Transverse colon (tissue), 4 donors: Measurements from ENCODE around the gene TANGO2. TPM values are rescaled to one million over a fixed set of nuclear protein-coding genes. Genes with fewer than 3 reads are reported as not detected.

Experiments used
- DNase-seq: peaks from one replicate; pipeline ENCODE4 v3.0.0-alpha.2; 2019
- H3K27ac ChIP-seq, 4 donors: fragments of 200-600 bp; sonication (generic); 2 replicates each; pipeline ENCODE4 v1.5.1; 2016 to 2018; ENCODE audit warnings: inconsistent platforms in 4 of 4
- H3K27me3 ChIP-seq: fragments of 200-600 bp; sonication (generic); 2 replicates; pipeline ENCODE4 v1.5.1; 2017; ENCODE audit warnings: inconsistent platforms
- H3K36me3 ChIP-seq, 4 donors: fragments of 200-600 bp; sonication (generic); 2 replicates each; pipeline ENCODE4 v1.5.1; 2017 to 2019; ENCODE audit warnings: inconsistent platforms in 4 of 4
- H3K4me1 ChIP-seq, 4 donors: fragments of 200-600 bp; sonication (generic); 2 replicates each; pipeline ENCODE4 v1.5.1; 2017 to 2020; ENCODE audit warnings: inconsistent platforms in 4 of 4
- H3K4me3 ChIP-seq, 4 donors: fragments of 200-600 bp; sonication (generic); 1 replicate in 1 of 4; 2 replicates in 3 of 4; pipeline versions ENCODE4 v1.5.1 to v1.6.1; 2017 to 2019; ENCODE audit warnings: inconsistent platforms in 4 of 4
- H3K9me3 ChIP-seq, 2 donors: fragments of 200-600 bp; sonication (generic); 2 replicates each; pipeline ENCODE4 v1.5.1; 2017 to 2019; ENCODE audit warnings: inconsistent platforms in 2 of 2
- EP300 ChIP-seq: sonication (generic); formaldehyde crosslinking; IDR thresholded peaks from one replicate; pipeline ENCODE4 v1.6.1; 2017; ENCODE audit warnings: antibody characterized with exemption, low read depth
- POLR2A ChIP-seq: fragments of 450-650 bp; IDR thresholded peaks from one replicate; pipeline ENCODE4 v1.6.1; 2016; ENCODE audit warnings: antibody characterized with exemption, mild to moderate bottlenecking, moderate library complexity
- POLR2AphosphoS5 ChIP-seq, 3 donors: sonication (generic); formaldehyde crosslinking; IDR thresholded peaks; one replicate each; pipeline ENCODE4 v1.6.1; 2016; ENCODE audit warnings: antibody characterized with exemption in 3 of 3
- WGBS, 2 donors: methylation state at CpG; one replicate each; pipeline ENCODE4 v1.1.5; 2018; ENCODE audit warnings: low coverage in 1 of 2; 5-methylcytosine and 5-hydroxymethylcytosine counted together
- in situ Hi-C, 4 donors: fragments of 200-750 bp; cut with MboI; loops; one replicate each; pipeline versions ENCODE4 v1.15.0 to v1.15.1; 2017; ENCODE audit warnings: low sequenced_read_pairs in 3 of 4, low pct_ligation_motif_present in 1 of 4, low pct_unique_long_range_greater_than_20kb in 1 of 4
- intact Hi-C: fragments of 100-400 bp; cut with DNase I; formaldehyde crosslinking; loops from one replicate; pipeline ENCODE4 v1.15.1; 2023; ENCODE audit warnings: low total_unique reads
- total RNA-seq, 4 donors: library from RNA; depleted of rRNA; stranded (reverse); fragments of >200 nt; gene quantifications; one replicate each; pipeline ENCODE4 v1.1.0, GENCODE V29; 2016
- TF ChIP-seq, protein P1 (sequence below), 5 experiments: fragments of 200-600 bp in 3 of 5; fragments of 450-650 bp in 2 of 5; sonication (generic) in 3 of 5; IDR thresholded peaks; 1 replicate in 2 of 5; 2 replicates in 3 of 5; pipeline ENCODE4 v1.5.1; 2016 to 2017; ENCODE audit warnings: antibody characterized with exemption in 5 of 5, inconsistent platforms in 3 of 5, mild to moderate bottlenecking in 2 of 5, moderate library complexity in 1 of 5

TANGO2 gene
- total RNA-seq, 4 donors from 2014 or later: 32.9 to 101 (median 50.6) TPM

DNA sequence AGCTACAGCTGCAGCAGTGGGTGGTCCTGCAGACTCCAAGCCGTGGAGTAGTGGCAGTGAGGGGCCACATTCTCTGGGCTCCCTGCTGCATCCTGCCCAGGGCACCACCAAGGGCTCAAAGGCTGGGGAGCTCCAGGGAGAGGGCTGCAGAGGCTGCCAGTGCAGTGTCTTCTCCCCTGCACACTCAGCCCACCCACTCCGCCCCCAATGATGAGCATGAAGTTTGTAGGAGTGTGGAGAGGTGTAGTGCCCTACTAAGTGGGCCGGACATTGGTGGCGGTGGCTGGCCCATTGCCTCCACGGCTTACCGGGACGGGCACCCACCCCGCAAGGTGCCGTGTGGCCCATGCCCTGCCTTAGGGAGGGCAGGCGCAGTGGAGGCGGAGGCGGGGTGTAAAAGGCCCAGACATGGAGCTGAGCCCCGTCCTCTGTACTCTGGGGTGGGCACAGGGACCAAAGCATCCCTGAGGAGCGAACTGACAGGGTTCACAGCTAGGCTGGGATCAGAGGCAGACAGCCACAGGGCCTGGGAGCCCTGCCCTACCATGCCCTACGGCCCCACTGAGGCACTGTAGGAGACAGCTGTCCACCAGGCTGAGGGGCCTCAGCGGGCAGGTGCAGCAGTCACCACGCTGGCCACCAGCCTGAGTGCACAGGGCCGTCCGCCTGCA lies 23.2 kb upstream of the TANGO2 start:
- WGBS, 2 donors: 53 to 85% methylated on average over 3 to 18 of the region's 19 CpGs
- H3K4me3 ChIP-seq: no peak overlapping the region
- TF ChIP-seq POLR2AphosphoS5 (IDR thresholded peaks at IDR 0.05): no peak
- TF ChIP-seq, protein P1, sequence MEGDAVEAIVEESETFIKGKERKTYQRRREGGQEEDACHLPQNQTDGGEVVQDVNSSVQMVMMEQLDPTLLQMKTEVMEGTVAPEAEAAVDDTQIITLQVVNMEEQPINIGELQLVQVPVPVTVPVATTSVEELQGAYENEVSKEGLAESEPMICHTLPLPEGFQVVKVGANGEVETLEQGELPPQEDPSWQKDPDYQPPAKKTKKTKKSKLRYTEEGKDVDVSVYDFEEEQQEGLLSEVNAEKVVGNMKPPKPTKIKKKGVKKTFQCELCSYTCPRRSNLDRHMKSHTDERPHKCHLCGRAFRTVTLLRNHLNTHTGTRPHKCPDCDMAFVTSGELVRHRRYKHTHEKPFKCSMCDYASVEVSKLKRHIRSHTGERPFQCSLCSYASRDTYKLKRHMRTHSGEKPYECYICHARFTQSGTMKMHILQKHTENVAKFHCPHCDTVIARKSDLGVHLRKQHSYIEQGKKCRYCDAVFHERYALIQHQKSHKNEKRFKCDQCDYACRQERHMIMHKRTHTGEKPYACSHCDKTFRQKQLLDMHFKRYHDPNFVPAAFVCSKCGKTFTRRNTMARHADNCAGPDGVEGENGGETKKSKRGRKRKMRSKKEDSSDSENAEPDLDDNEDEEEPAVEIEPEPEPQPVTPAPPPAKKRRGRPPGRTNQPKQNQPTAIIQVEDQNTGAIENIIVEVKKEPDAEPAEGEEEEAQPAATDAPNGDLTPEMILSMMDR (IDR thresholded peaks at IDR 0.05): no peak
- TF ChIP-seq POLR2A: no peak
- no peak for TF ChIP-seq EP300
- H3K36me3 ChIP-seq: no peaks in the 10 kb centered on the region
- no peaks in the 10 kb centered on the region for H3K27me3 ChIP-seq
- H3K4me1 ChIP-seq: no peaks in the 10 kb centered on the region
- H3K9me3 ChIP-seq: no peaks in the 10 kb centered on the region
- H3K27ac ChIP-seq: no peak overlapping the region
- in situ Hi-C loops: no loop called here
- intact Hi-C loops: no loop called here
- no peak for DNase-seq

- Histone ChIP-seq H3K27me3 (no peaks in the 10 kb centered on the region), H3K4me3 (no peak overlapping the region), H3K4me1 (no peaks in the 10 kb centered on the region), H3K9me3 (peaks cover 1 to 4% of the 10 kb centered on the region in 2 donors), H3K27ac (no peak overlapping the region), H3K36me3 (no peaks in the 10 kb centered on the region)
- no peak for DNase-seq
- in situ Hi-C loops: no loop called here
- WGBS, 2 donors: 69% methylated on average over 9 of the region's 16 CpGs; no CpG with 5 or more reads in 1 of the 2 donors
- intact Hi-C loops: no loop called here
- no peak for TF ChIP-seq POLR2AphosphoS5 (IDR thresholded peaks at IDR 0.05)
- no peak for TF ChIP-seq POLR2A
- no peak for TF ChIP-seq EP300
- TF ChIP-seq, protein P1 (IDR thresholded peaks at IDR 0.05): no peak
Measured at GRCh38 chr22:19998232-19998951, 22.5 kb upstream of the TANGO2 start.

- Histone ChIP-seq H3K4me3 (no peak overlapping the region), H3K27ac (no peak overlapping the region), H3K4me1 (no peaks in the 10 kb centered on the region), H3K27me3 (no peaks in the 10 kb centered on the region), H3K36me3 (no peaks in the 10 kb centered on the region), H3K9me3 (peaks cover 9 to 12% of the 10 kb centered on the region in 2 donors)
- TF ChIP-seq EP300: no peak
- no peak for TF ChIP-seq POLR2AphosphoS5 (IDR thresholded peaks at IDR 0.05)
- TF ChIP-seq, protein P1 (IDR thresholded peaks at IDR 0.05): no peak
- TF ChIP-seq POLR2A: no peak
- WGBS, 2 donors: 76% methylated on average over 4 of the region's 8 CpGs; no CpG with 5 or more reads in 1 of the 2 donors
- intact Hi-C loops (no loop called here), in situ Hi-C loops (no loop called here)
- no peak for DNase-seq
Measured at GRCh38 chr22:19998991-19999820, 21.7 kb upstream of the TANGO2 start.
